ENCODE results near the gene TSTD2.
"Not testable (repeated sequence)": the region's sequence is repeated elsewhere in the genome, so short reads cannot be mapped to it uniquely, and the experiment has no call there.

Gene TSTD2

GRCh38 chr9:97591535-97591934 is 41.6 kb downstream of the TSTD2 start:
- DNase-seq = no peak

- not testable (repeated sequence) for DNase-seq
These were observed 46.3 kb downstream of the TSTD2 start for GRCh38 chr9:97586909-97587308.

- not testable (repeated sequence) for DNase-seq
These were observed 48.4 kb downstream of the TSTD2 start for GRCh38 chr9:97584778-97585177.

DNA sequence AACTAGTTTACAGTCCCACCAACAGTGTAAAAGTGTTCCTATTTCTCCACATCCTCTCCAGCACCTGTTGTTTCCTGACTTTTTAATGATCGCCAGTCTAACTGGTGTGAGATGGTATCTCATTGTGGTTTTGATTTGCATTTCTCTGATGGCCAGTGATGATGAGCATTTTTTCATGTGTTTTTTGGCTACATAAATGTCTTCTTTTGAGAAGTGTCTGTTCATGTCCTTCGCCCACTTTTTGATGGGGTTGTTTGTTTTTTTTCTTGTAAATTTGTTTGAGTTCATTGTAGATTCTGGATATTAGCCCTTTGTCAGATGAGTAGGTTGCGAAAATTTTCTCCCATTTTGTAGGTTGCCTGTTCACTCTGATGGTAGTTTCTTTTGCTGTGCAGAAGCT is 51.6 kb downstream of the TSTD2 start:
- not testable (repeated sequence) for DNase-seq

GRCh38 chr9:97579914-97580313 is 53.3 kb downstream of the TSTD2 start:
- DNase-seq = no peak

GRCh38 chr9:97578846-97579245 is 54.3 kb downstream of the TSTD2 start:
- no peak for DNase-seq

GRCh38 chr9:97577051-97577450 is 56.1 kb downstream of the TSTD2 start:
- DNase-seq = no peak

- DNase-seq = no peak
These were observed 57.4 kb downstream of the TSTD2 start for GRCh38 chr9:97575673-97576200.

GRCh38 chr9:97574921-97575672 is 58.1 kb downstream of the TSTD2 start:
- not testable (repeated sequence) for DNase-seq

- DNase-seq = not testable (repeated sequence)
These were observed 59.0 kb downstream of the TSTD2 start for GRCh38 chr9:97574101-97574571.

DNA sequence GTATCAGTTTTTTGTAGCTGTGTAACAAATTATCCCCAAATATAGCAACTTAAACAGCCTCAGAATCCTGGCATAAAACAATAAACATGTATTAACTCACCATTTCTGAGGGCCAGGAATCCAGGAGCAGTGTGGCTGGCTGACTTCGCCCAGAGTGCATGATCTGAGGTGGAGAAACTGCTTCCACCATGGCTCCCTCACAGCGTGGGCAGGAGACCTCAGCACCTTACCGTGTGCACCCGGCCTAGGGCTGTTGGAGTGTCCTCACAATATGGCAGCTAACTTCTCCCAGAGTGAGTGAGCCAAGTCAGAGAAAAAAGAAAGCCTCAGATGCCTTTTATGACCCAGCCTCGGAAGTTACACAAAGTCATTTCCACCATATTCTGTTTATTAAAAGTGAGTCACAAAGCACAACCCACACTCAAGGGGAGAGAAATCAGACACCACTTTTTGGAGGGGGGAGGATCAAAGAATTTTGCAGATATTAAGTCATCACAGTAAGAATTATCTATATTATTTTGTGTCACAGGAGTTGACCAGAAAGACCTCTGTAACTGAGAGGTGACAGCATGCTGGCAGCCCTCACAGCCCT is 59.6 kb downstream of the TSTD2 start:
- DNase-seq = no peak

DNA sequence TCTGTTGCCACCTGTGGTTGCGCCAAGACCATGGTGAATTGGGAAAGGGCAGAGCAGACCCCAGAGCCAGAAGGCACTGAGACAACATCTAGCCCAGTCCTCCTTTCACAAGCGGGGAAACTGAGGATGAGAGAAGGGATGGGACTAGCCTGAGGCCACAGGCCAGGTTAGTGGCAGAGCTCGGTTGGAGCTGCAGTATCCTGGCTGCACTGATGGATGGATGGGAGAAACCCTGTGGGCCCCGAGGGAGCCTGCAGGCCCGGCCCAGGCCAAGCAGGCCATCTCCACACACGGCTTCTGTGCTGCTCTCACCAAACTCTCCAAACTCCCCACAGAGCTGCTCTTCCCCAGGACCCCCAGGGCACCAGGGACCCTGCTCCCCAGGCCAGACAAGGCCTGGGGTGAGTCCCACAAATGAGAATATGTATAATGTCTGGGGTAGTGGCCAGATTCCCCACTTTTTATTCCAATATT is 60.2 kb downstream of the TSTD2 start:
- DNase-seq = no peak

DNA sequence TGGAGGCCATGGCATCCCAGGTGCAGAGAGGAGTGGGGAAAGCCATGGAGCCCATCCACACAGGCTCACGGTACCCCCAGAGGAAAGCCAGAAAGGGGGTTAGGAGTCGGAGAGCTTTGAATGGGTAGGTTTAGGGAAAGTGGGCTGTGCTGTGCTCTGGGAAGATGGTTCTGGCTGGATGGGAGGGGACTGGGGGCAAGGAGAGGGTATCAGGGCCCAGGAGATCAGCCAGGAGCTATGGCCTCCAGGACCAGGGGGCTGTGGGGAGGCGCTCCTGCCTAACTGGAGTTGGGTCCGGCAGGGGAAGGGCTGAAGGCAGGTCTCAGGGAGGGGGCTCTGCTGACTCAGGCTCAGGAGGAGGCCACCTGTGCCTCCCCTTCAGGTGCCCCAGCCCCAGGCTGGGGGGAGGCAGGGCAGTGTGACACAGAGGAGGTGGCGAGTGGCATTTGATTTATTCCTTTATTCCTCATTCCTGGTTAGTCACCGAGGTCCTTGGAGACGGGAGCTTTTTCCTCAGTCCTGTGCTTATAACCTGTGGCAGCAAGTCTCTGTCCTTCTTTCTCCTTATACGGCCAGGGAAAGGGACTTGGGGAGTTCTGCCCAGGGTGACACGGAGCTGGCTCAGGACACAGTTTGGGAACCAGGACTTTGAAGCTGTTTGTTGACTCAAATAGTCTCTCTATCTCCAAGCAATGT is 60.8 kb downstream of the TSTD2 start:
- DNase-seq = no peak

- DNase-seq = no peak
These were observed 61.5 kb downstream of the TSTD2 start for GRCh38 chr9:97571664-97572063.

GRCh38 chr9:97570899-97571298 is 62.3 kb downstream of the TSTD2 start:
- DNase-seq = no peak

GRCh38 chr9:97568461-97569275 is 64.5 kb downstream of the TSTD2 start:
- no peak for DNase-seq

- no peak for DNase-seq
These were observed 65.3 kb downstream of the TSTD2 start for GRCh38 chr9:97567894-97568202.

DNA sequence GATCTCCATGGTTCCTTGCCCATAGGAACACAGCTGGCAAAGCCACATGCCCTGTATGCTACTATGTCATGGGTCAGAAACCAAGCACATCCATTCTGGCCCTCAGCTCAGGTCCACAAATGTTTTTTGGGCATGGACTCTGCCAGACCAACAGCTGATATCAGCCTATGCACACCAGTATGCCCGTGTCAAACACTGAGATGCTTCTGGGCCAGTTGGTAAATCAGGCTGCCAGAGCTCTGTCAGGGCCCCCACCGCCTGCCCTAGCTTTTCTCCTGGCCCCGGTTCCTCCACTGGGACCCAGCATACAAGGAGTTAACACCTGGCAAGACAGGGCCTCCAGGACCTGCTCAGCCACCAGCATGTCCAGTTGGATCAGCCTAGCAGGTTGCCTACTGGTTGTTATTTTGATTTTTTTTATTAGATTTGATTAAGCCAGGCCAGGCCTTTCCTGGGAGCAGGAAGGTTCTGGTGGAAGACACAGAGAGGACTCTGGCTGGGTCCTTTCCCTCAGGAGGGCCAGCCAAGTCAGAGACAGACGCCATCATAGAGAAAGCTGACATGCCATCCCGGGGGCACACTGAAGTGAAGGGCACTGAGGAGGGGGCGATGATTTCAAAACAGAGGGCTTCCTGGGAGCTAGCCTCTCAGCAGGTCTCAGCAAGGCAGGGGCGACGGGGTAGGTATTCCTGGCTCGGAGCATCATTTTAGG is 65.8 kb downstream of the TSTD2 start:
- no peak for DNase-seq

- DNase-seq = no peak
These were observed 67.9 kb downstream of the TSTD2 start for GRCh38 chr9:97565262-97565661.

GRCh38 chr9:97564291-97565175 is 68.6 kb downstream of the TSTD2 start:
- no peak for DNase-seq

All from right kidney (tissue), 1 donor.